ENCODE measurements around the gene DLK1. TPM values are rescaled to one million over a fixed set of nuclear protein-coding genes. Genes with fewer than 3 reads are reported as not detected.

Gene DLK1
- not detected for total RNA-seq

DNA sequence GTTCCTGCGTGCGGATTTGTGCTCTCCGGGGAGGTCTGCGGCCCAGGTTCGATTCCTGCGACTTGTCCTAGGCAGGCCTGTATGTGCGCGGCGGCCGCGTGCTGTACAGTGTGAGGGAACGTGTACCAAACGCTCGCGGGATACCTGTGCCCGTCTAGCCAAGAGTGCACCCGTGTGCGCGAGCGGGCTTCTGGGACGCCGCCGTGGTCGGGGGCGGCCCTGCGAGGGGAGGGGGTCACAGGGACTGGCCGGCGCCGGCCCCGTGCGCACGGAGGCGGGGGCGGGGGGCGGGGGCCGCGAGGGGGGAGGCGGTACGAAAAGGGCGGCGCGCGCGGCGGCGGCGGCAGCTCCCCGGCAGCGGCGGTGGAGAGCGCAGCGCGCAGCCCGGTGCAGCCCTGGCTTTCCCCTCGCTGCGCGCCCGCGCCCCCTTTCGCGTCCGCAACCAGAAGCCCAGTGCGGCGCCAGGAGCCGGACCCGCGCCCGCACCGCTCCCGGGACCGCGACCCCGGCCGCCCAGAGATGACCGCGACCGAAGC is at the start of gene DLK1:
Gene DLK1, plus strand, starts transcription at position 343 of the 536 bp plus-strand sequence. Its CDS starts 177 bp downstream, at position 520.
- Histone ChIP-seq H3K4me1 (peaks cover 4% of the 10 kb centered on the region), H3K27ac (no peak within 1 kb of the TSS), H3K27me3 (peaks cover 99% of the 10 kb centered on the region), H3K9me3 (no peaks in the 10 kb centered on the region), H3K4me3 (no peak within 1 kb of the TSS), H3K36me3 (no peaks in the 10 kb centered on the region)
- no peak for TF ChIP-seq POLR2A (IDR thresholded peaks at IDR 0.05)
- TF ChIP-seq, protein P1, sequence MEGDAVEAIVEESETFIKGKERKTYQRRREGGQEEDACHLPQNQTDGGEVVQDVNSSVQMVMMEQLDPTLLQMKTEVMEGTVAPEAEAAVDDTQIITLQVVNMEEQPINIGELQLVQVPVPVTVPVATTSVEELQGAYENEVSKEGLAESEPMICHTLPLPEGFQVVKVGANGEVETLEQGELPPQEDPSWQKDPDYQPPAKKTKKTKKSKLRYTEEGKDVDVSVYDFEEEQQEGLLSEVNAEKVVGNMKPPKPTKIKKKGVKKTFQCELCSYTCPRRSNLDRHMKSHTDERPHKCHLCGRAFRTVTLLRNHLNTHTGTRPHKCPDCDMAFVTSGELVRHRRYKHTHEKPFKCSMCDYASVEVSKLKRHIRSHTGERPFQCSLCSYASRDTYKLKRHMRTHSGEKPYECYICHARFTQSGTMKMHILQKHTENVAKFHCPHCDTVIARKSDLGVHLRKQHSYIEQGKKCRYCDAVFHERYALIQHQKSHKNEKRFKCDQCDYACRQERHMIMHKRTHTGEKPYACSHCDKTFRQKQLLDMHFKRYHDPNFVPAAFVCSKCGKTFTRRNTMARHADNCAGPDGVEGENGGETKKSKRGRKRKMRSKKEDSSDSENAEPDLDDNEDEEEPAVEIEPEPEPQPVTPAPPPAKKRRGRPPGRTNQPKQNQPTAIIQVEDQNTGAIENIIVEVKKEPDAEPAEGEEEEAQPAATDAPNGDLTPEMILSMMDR (IDR thresholded peaks at IDR 0.05), result no peak
- TF ChIP-seq POLR2AphosphoS5 (IDR thresholded peaks at IDR 0.05), result no peak
- TF ChIP-seq EP300 (IDR thresholded peaks at IDR 0.05), result no peak
- no peak for DNase-seq (ENCODE audit: low spot score in 2 of 2)
- 9% methylated on average over 34 of the region's 77 CpGs for WGBS

DNA sequence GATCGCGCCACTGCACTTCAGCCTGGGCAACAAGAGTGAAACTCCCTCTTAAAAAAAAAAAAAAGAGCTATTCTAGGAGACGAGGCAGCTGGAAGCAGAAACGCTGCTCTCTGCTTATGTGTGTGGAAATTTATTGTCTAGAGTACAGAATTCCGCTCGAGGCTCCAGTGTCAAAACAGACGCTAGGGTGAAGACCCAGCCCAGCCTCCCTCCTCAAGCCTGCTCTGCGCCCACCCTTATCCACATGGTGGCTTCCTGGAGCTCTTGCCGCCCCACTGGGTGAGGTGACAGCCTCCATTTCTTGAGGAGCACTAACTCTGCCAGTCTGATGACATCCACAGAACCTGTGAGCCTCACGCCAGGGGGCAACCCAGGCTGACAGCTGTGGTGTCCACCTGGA is 49.5 kb upstream of the DLK1 start:
- Histone ChIP-seq H3K36me3 (no peaks in the 10 kb centered on the region), H3K9me3 (no peaks in the 10 kb centered on the region), H3K4me3 (no peak overlapping the region), H3K4me1 (peaks cover 38% of the 10 kb centered on the region), H3K27ac (no peak overlapping the region), H3K27me3 (peaks cover 22% of the 10 kb centered on the region)
- TF ChIP-seq POLR2AphosphoS5 (IDR thresholded peaks at IDR 0.05) (no peak), POLR2A (IDR thresholded peaks at IDR 0.05) (no peak)
- WGBS, result 36% methylated on average over 8 of the region's 10 CpGs
- DNase-seq (ENCODE audit: low spot score in 2 of 2), result no peak

DNA sequence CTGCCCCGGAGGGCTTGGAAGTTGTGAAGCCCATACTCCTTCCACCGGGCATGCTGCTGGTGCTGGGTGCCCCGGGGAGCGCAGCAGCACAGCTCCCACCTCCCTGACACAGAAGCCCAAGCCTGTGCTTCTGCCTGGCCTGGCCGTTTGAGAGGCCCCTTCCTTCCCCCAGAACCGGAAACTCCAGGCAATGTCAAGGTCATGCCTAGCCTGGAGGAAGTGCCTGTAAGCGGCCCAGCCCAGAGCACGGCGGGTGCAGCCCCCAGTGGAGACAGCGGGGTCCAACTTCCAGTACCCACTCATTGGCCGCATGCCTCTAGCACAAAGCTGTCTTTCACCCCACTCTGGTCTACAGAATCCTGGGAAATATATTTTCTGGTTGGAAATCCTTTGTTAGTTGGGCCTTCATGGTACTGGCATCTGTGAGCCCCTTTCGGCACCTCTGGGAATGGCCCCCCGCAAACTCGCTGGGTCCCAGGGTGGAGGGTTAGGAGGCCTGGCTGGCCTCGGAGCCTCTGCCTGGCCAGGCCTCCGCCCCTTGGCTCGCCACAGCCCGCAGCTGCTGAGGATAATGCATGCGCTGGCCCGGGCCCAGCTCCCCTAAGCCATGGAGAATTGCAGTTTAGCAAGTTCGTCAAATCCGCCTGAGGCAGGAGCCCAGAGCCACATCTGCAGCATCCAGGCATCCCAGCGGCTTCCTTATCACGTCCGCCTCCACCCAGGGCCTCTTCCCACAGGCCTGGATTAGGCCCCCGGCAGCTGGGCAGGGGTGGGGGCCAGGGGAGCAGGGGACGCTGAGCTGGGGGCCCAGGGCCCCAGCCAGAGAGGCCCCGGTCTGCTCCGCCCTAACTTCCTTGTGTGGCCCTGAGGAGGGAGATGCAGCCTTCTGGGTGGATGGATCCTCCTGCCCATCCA is 48.9 kb upstream of the DLK1 start:
- no peaks in the 10 kb centered on the region for H3K36me3 ChIP-seq
- H3K4me3 ChIP-seq, result no peak overlapping the region
- H3K27me3 ChIP-seq, result peaks cover 16% of the 10 kb centered on the region
- peaks cover 38% of the 10 kb centered on the region for H3K4me1 ChIP-seq
- H3K9me3 ChIP-seq, result no peaks in the 10 kb centered on the region
- no peak overlapping the region for H3K27ac ChIP-seq
- no peak for DNase-seq (ENCODE audit: low spot score in 2 of 2)
- WGBS, result 32% methylated on average over 8 of the region's 29 CpGs
- TF ChIP-seq EP300 (IDR thresholded peaks at IDR 0.05) (no peak), POLR2AphosphoS5 (IDR thresholded peaks at IDR 0.05) (no peak), POLR2A (IDR thresholded peaks at IDR 0.05) (no peak)
- TF ChIP-seq, protein P1 (IDR thresholded peaks at IDR 0.05), result no peak

DNA sequence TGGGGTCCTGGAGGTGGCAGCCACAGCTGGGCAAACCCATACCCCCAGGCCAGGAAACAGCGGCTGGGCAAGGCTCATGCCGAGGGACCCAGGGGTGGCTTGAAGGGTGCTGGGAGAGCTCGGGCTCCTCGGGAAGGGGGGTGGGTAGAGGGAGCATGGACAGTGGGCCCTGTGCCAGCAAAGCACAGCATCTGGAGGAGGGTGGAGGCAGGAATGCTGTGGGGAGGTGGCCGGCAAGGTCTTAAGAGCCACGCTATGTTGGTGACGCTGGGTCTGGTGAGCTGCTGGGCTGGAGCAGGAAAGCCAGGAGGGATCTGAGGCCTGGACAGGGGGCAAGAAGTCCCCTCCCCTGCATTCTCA is 48.2 kb upstream of the DLK1 start:
- Histone ChIP-seq H3K27me3 (peaks cover 10% of the 10 kb centered on the region), H3K4me3 (no peak overlapping the region), H3K4me1 (peaks cover 38% of the 10 kb centered on the region), H3K36me3 (no peaks in the 10 kb centered on the region), H3K27ac (no peak overlapping the region), H3K9me3 (no peaks in the 10 kb centered on the region)
- 37% methylated on average over 6 of the region's 7 CpGs for WGBS
- TF ChIP-seq, protein P1 (IDR thresholded peaks at IDR 0.05), result no peak
- TF ChIP-seq POLR2AphosphoS5 (IDR thresholded peaks at IDR 0.05), result no peak
- TF ChIP-seq POLR2A (IDR thresholded peaks at IDR 0.05), result no peak
- TF ChIP-seq EP300 (IDR thresholded peaks at IDR 0.05), result no peak
- no peak for DNase-seq (ENCODE audit: low spot score in 2 of 2)

DNA sequence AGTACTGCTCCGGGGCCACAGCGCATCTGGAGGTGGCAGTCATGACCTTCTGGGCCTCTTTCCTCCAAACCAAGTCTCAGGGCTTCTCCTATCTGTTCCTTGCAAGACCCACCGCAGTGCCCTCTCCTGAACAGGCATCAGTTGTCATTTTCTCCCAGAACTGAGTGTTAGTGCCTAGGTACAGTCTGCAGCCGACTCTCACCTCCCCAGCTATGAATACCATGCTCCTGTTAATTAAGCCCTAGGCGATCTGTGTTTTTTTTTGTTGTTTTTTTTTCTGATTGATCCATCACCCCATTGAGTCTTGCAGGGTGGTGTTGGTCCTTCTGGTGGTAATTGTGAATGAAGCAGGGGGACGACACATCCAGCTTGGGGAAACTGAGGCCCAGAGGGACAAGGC is 47.5 kb upstream of the DLK1 start:
- Histone ChIP-seq H3K27me3 (peaks cover 9% of the 10 kb centered on the region), H3K9me3 (no peaks in the 10 kb centered on the region), H3K4me3 (no peak overlapping the region), H3K36me3 (no peaks in the 10 kb centered on the region), H3K4me1 (peaks cover 38% of the 10 kb centered on the region), H3K27ac (no peak overlapping the region)
- no peak for DNase-seq (ENCODE audit: low spot score in 2 of 2)
- TF ChIP-seq, protein P1 (IDR thresholded peaks at IDR 0.05), result no peak
- TF ChIP-seq POLR2AphosphoS5 (IDR thresholded peaks at IDR 0.05) (no peak), EP300 (IDR thresholded peaks at IDR 0.05) (no peak), POLR2A (IDR thresholded peaks at IDR 0.05) (no peak)
- WGBS, result 93% methylated on average over 6 of the region's 6 CpGs
